HFF-Myc (cell line): ENCODE results near the gene ATP8B3.

ENCODE experiments used
- DNase-seq: peaks from one replicate; pipeline ENCODE4 v3.0.0-alpha.2; 2011; ENCODE audit warnings: low read depth; ENCODE audit errors: extremely low read depth
- H3K4me3 ChIP-seq: replicated peaks from 2 replicates; pipeline ENCODE4 v1.5.1; 2011; ENCODE audit warnings: low read depth, mild to moderate bottlenecking, control low read depth, low read length
- TF ChIP-seq, protein P1 (sequence below): IDR thresholded peaks from 2 replicates; pipeline ENCODE4 v1.5.1; 2012; ENCODE audit warnings: mild to moderate bottlenecking, low read depth, low read length, control low read depth; ENCODE audit errors: missing control alignments

The ATP8B3 gene

GRCh38 chr19:1769645-1769985 is 42.5 kb downstream of the ATP8B3 start:
- TF ChIP-seq, protein P1, sequence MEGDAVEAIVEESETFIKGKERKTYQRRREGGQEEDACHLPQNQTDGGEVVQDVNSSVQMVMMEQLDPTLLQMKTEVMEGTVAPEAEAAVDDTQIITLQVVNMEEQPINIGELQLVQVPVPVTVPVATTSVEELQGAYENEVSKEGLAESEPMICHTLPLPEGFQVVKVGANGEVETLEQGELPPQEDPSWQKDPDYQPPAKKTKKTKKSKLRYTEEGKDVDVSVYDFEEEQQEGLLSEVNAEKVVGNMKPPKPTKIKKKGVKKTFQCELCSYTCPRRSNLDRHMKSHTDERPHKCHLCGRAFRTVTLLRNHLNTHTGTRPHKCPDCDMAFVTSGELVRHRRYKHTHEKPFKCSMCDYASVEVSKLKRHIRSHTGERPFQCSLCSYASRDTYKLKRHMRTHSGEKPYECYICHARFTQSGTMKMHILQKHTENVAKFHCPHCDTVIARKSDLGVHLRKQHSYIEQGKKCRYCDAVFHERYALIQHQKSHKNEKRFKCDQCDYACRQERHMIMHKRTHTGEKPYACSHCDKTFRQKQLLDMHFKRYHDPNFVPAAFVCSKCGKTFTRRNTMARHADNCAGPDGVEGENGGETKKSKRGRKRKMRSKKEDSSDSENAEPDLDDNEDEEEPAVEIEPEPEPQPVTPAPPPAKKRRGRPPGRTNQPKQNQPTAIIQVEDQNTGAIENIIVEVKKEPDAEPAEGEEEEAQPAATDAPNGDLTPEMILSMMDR = no peak
- H3K4me3 ChIP-seq = no peak overlapping the region
- no peak for DNase-seq

DNA sequence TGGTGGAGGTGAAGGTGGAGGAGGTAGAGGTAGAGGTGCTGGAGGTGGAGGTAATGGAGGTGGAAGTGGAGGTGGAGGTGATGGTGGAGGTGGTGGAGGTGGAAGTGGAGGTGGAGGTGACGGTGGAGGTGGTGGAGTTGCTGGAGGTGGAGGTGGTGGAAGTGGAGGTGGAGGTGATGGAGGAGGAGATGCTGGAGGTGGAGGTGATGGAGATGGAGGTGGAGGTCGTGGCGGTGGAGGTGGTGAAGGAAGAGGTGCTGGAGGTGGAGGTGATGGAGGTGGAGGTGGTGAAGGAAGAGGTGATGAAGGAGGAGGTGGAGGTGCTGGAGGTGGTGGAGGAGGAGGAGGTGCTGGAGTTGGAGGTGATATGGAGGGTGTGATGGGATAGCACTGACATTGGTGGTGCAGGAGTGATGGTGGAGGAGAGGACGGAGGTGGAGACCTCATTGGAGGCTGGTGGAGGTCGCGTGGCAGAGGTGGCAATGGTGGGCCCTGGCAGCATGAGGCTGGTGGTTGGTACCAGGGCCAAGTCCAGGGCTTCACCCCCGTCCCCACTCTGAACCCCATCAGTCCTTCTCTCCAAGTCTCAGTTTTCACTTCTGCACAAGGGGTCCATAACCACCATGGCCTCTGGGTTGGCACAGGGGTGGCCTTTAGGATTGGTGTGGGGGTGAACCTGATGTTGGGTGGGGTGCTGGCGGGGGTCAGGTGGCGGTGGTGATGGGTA is 43.0 kb downstream of the ATP8B3 start:
- TF ChIP-seq, protein P1 = no peak
- DNase-seq = no peak
- H3K4me3 ChIP-seq = no peak overlapping the region

DNA sequence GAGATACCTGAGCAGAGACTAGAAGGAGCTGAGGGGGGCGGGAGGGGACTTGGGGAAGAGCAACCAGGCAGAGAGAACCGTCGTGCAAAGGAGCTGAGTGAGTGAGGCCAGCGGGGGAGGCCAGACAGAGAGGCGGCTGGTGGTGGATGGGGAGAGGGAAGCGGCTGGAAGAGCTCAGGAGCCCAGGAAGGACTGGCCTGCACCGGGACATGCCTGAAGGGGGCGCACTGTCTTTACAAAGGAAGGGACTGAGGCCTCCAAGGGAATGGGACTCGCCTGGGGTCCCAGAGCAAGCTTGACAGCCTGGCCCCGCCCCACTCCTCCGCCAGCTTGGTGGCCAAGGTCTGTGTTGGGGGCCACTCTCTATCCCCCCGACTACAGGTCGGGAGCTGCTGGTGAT is 43.8 kb downstream of the ATP8B3 start:
- no peak for DNase-seq
- H3K4me3 ChIP-seq = no peak overlapping the region
- TF ChIP-seq, protein P1 = peak; percentile 21

DNA sequence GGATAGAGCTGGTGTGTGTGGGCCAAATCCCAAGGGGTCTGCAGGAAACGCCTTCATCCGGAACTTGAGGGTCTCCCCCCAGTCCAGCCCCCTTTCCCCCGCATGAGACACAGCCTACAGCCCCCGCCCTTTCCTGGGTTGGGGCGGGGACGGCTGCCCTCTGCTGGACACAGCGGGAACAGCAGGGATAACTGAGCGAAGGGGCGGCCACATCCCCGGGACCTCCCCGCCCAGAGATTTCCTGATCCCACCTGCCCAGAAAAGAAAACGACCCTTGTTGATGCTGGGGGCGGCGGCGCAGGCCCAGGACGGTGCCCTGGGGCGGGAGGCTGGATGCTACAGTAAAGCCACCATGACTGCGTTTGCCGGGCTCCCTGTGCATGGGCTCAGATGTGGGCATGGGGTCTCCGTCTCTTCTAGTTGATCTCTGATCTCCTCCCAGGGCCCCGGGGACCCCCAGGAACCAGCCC is 44.6 kb downstream of the ATP8B3 start:
- DNase-seq = no peak
- TF ChIP-seq, protein P1 = peak; percentile 84
- H3K4me3 ChIP-seq = no peak overlapping the region

DNA sequence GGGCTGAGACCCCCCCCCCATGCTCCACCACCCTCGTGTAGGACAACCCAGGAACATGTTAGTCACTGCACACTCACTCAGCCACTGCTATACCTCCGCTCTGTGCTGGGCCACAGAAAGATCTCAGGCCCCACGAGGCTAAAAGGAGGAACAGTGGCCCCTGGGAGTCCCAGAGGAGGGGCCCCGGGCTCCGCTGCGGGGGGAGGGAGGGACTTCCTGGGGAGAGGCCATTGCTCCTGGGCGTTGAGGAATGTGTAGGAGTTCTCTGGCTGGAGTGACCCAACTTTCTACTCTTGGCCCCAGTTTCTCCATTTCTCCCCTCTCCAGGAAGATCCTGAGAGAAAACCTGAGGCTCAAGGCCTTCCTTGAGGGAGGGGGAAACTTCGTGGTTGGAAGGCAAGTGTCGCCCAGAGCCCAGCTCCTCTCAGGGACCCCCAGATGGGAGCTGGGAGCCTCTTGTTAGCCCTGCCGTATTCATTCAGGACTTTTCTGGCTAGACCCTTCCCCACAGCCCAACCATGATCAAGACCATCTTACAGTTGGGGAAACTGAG is 45.2 kb downstream of the ATP8B3 start:
- no peak overlapping the region for H3K4me3 ChIP-seq
- no peak for DNase-seq
- TF ChIP-seq, protein P1 = no peak

- TF ChIP-seq, protein P1 = no peak
- H3K4me3 ChIP-seq = no peak overlapping the region
- no peak for DNase-seq
These were observed 45.9 kb downstream of the ATP8B3 start for GRCh38 chr19:1765904-1766799.
